ENCODE measurements around the gene HOXD8.

GRCh38 chr2:176155356-176156044, 26.0 kb downstream of the HOXD8 start:
- TF ChIP-seq, protein P1, sequence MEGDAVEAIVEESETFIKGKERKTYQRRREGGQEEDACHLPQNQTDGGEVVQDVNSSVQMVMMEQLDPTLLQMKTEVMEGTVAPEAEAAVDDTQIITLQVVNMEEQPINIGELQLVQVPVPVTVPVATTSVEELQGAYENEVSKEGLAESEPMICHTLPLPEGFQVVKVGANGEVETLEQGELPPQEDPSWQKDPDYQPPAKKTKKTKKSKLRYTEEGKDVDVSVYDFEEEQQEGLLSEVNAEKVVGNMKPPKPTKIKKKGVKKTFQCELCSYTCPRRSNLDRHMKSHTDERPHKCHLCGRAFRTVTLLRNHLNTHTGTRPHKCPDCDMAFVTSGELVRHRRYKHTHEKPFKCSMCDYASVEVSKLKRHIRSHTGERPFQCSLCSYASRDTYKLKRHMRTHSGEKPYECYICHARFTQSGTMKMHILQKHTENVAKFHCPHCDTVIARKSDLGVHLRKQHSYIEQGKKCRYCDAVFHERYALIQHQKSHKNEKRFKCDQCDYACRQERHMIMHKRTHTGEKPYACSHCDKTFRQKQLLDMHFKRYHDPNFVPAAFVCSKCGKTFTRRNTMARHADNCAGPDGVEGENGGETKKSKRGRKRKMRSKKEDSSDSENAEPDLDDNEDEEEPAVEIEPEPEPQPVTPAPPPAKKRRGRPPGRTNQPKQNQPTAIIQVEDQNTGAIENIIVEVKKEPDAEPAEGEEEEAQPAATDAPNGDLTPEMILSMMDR (IDR thresholded peaks at IDR 0.05) = no peak
- TF ChIP-seq EZH2 (IDR thresholded peaks at IDR 0.05) = no peak

Data from neural progenitor cell (in vitro differentiated cells).